ENCODE data around the gene DNAH1. TPM values are rescaled to one million over a fixed set of nuclear protein-coding genes. Genes with fewer than 3 reads are reported as not detected.

Gene DNAH1
- total RNA-seq, 1 donor, result 8.7 TPM

DNA sequence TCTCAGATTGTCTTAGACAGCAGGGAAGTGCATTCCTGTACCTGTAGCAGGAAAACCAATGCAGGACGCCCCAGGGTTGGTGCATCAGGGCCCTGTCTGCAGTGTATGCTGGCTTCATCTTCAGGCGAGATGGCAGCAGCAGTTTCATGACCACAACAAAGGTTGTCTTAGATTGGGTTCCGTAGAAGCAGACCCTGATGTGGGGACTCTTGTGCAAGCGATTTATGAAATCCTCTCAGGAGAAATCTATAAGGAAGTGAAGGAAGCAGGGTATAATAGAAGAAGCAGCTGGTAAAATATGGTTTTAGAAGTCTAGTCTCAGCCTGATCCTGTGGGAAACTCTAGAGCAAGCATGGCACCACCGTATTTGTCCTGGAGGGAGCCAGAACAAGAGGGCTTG lies 25.0 kb downstream of the DNAH1 start:
- no peaks in the 10 kb centered on the region for H3K79me2 ChIP-seq (ENCODE audit: insufficient read depth, low read length)
- peaks cover 12% of the 10 kb centered on the region for H3K4me1 ChIP-seq (ENCODE audit: insufficient read depth, low read length)
- H3K4me2 ChIP-seq (ENCODE audit: insufficient read depth, low read length), result no peak overlapping the region
- no peak overlapping the region for H3K27ac ChIP-seq (ENCODE audit: low read depth, low read length)
- H3K27me3 ChIP-seq (ENCODE audit: insufficient read depth, low read length), result no peaks in the 10 kb centered on the region
- H3K36me3 ChIP-seq (ENCODE audit: insufficient read depth, low read length), result no peaks in the 10 kb centered on the region
- H3K4me3 ChIP-seq (ENCODE audit: insufficient read depth, low read length), result no peak overlapping the region
- H3K9me3 ChIP-seq (ENCODE audit: low read depth, low read length), result no peaks in the 10 kb centered on the region
- no peak overlapping the region for H2AFZ ChIP-seq (ENCODE audit: low read length)
- peak; percentile 52 for DNase-seq (ENCODE audit: insufficient read length, low spot score, missing footprints)
- no peak for TF ChIP-seq CTCF (IDR thresholded peaks at IDR 0.05; ENCODE audit: extremely low read depth, low read depth, low read length)
- peaks cover 2% of the 10 kb centered on the region for H4K20me1 ChIP-seq (ENCODE audit: insufficient read depth, low read length)

DNA sequence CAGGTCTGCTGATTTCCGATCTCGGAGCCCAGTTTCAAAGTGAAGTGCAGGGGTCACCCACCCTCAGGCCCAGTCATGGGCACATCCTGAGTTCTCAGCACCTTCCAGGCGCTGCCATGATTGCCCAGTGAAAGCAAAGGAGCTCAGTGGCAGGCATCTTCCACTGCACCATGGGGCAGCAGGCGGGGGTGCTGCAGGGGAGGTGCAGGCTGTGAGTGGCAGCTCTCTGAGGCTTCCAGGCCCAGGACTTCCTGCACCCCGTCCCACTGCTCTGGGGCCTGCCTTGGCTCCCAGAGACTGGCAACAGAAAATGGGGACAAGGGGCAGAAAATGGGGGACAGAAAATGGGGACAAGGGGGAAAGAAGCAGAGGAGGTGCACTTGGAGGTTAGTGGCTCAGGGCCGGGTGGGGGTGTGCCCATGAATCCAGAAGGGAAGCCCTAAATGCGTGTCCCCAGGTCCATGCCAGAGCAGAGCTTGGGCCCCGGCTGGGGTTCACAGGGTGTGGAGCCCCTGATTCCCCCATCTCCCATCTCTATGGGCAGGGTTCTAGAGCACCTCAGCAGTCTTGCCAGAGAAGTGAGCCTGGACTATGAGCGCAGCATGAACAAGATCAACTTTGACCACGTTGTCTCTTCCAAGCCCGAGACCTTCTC lies 28.0 kb downstream of the DNAH1 start:
- Histone ChIP-seq H3K27me3 (ENCODE audit: insufficient read depth, low read length) (no peaks in the 10 kb centered on the region), H3K36me3 (ENCODE audit: insufficient read depth, low read length) (no peaks in the 10 kb centered on the region), H3K27ac (ENCODE audit: low read depth, low read length) (no peak overlapping the region), H3K4me3 (ENCODE audit: insufficient read depth, low read length) (no peak overlapping the region), H4K20me1 (ENCODE audit: insufficient read depth, low read length) (peaks cover 8% of the 10 kb centered on the region), H3K79me2 (ENCODE audit: insufficient read depth, low read length) (no peaks in the 10 kb centered on the region), H3K9me3 (ENCODE audit: low read depth, low read length) (no peaks in the 10 kb centered on the region), H3K4me1 (ENCODE audit: insufficient read depth, low read length) (peaks cover 21% of the 10 kb centered on the region), H2AFZ (ENCODE audit: low read length) (no peak overlapping the region), H3K4me2 (ENCODE audit: insufficient read depth, low read length) (no peak overlapping the region)
- DNase-seq (ENCODE audit: insufficient read length, low spot score, missing footprints), result peak; percentile 35
- TF ChIP-seq CTCF (IDR thresholded peaks at IDR 0.05; ENCODE audit: extremely low read depth, low read depth, low read length), result no peak

- H3K27ac ChIP-seq (ENCODE audit: low read depth, low read length), result no peak overlapping the region
- DNase-seq (ENCODE audit: insufficient read length, low spot score, missing footprints), result peak; percentile 97
- H3K4me1 ChIP-seq (ENCODE audit: insufficient read depth, low read length), result peaks cover 21% of the 10 kb centered on the region
- no peaks in the 10 kb centered on the region for H3K27me3 ChIP-seq (ENCODE audit: insufficient read depth, low read length)
- H3K4me3 ChIP-seq (ENCODE audit: insufficient read depth, low read length), result no peak overlapping the region
- no peak overlapping the region for H3K4me2 ChIP-seq (ENCODE audit: insufficient read depth, low read length)
- no peaks in the 10 kb centered on the region for H3K79me2 ChIP-seq (ENCODE audit: insufficient read depth, low read length)
- H4K20me1 ChIP-seq (ENCODE audit: insufficient read depth, low read length), result peaks cover 8% of the 10 kb centered on the region
- H3K36me3 ChIP-seq (ENCODE audit: insufficient read depth, low read length), result no peaks in the 10 kb centered on the region
- H3K9me3 ChIP-seq (ENCODE audit: low read depth, low read length), result no peaks in the 10 kb centered on the region
- H2AFZ ChIP-seq (ENCODE audit: low read length), result no peak overlapping the region
- no peak for TF ChIP-seq CTCF (IDR thresholded peaks at IDR 0.05; ENCODE audit: extremely low read depth, low read depth, low read length)
Measured at GRCh38 chr3:52345521-52346109, 29.5 kb downstream of the DNAH1 start.

DNA sequence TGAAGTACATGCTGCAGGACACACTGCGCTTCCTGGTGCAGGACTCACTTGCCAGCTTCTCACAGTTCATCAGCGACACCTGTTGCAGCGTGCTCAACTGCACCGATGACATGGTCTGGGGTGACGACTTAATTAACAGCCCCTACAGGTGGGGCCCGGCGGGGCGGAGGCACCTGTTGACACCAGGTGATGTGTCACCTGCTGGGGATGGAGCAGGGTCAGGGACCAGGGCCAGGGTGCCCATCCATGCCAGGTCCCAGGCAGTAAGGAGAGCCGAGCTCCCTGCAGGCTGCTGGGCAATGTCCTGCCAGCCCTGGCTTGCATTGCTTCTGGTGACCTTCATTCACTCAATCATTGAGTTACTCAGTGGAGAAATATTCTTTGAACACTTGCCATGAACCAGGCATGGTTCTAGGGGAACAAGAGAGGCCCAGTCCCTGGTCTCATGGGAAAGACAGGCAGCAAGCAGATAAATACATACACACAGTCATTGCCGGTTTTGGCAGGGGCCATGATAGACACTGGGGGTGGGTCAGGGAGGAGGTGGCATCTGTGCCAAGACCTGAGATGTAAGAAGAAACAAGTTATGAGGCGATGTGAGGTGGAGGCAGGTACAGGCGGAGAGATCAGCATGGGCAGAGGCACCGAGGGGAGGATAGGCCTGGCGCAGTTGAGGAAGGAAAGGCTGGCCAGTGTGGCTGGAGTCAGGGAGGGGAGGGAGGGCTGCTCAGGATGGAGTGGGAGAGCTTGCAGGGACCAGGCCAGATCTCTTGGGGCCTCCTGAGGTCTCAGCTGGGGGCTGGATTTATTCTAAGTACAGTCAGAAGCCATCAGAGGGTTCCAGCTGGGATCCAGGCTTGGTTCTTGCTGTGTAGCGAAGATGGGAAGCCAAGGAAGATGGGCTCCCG lies 30.8 kb downstream of the DNAH1 start:
- H3K4me2 ChIP-seq (ENCODE audit: insufficient read depth, low read length), result peak overlapping the region; percentile 51
- no peaks in the 10 kb centered on the region for H3K27me3 ChIP-seq (ENCODE audit: insufficient read depth, low read length)
- H3K27ac ChIP-seq (ENCODE audit: low read depth, low read length), result no peak overlapping the region
- H4K20me1 ChIP-seq (ENCODE audit: insufficient read depth, low read length), result peaks cover 8% of the 10 kb centered on the region
- H3K9me3 ChIP-seq (ENCODE audit: low read depth, low read length), result no peaks in the 10 kb centered on the region
- no peak overlapping the region for H3K4me3 ChIP-seq (ENCODE audit: insufficient read depth, low read length)
- DNase-seq (ENCODE audit: insufficient read length, low spot score, missing footprints), result peak; percentile 99
- no peaks in the 10 kb centered on the region for H3K36me3 ChIP-seq (ENCODE audit: insufficient read depth, low read length)
- TF ChIP-seq CTCF (IDR thresholded peaks at IDR 0.05; ENCODE audit: extremely low read depth, low read depth, low read length), result no peak
- no peak overlapping the region for H2AFZ ChIP-seq (ENCODE audit: low read length)
- no peaks in the 10 kb centered on the region for H3K79me2 ChIP-seq (ENCODE audit: insufficient read depth, low read length)
- peaks cover 21% of the 10 kb centered on the region for H3K4me1 ChIP-seq (ENCODE audit: insufficient read depth, low read length)
